Measurements from ENCODE around the gene DOCK2.
"Not testable (repeated sequence)": the region's sequence is repeated elsewhere in the genome, so short reads cannot be mapped to it uniquely, and the experiment has no call there.

Gene DOCK2

DNA sequence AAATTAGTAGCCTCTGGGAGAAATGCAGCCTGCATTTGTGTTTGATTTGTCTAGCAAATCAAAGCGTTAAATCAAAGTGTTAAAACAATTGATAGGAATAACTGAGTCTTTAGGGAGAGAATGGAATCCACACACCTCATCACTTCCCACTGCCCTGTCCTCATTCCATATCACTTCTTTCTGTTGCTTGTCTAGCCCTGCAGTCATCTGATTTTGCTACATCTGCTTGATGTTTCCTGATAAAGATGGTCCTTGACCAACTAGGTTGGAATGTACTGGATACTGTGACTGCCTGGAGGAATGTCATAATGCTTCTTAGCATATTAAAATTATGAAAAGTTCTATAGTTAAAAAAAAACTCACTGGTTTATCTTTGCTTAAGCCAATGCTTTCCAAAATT, 119.9 kb downstream of the DOCK2 start:
- TF ChIP-seq, protein P1, sequence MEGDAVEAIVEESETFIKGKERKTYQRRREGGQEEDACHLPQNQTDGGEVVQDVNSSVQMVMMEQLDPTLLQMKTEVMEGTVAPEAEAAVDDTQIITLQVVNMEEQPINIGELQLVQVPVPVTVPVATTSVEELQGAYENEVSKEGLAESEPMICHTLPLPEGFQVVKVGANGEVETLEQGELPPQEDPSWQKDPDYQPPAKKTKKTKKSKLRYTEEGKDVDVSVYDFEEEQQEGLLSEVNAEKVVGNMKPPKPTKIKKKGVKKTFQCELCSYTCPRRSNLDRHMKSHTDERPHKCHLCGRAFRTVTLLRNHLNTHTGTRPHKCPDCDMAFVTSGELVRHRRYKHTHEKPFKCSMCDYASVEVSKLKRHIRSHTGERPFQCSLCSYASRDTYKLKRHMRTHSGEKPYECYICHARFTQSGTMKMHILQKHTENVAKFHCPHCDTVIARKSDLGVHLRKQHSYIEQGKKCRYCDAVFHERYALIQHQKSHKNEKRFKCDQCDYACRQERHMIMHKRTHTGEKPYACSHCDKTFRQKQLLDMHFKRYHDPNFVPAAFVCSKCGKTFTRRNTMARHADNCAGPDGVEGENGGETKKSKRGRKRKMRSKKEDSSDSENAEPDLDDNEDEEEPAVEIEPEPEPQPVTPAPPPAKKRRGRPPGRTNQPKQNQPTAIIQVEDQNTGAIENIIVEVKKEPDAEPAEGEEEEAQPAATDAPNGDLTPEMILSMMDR (IDR thresholded peaks at IDR 0.05; ENCODE audit: low read depth, low read length), result no peak

DNA sequence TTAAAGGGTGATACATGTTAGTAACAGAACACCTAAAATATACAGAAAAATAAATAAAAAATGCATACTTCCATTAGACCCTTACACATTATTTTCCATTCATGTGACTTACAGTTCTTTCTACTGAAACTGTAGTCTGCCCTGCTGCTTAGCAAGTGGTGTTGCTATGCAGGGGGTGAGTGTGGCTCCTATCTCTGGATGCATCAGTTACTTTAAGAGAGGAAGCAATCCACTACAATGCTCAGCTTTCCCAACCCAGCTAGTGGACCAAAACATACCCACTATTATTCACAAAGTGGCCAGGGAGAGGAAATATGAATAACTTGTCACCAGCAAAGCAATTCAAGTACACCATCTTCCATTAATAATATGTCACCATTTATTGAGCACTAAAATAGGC, 121.8 kb downstream of the DOCK2 start:
- no peak for DNase-seq (ENCODE audit: extremely low read depth, low read depth)
- TF ChIP-seq, protein P1 (IDR thresholded peaks at IDR 0.05; ENCODE audit: low read depth, low read length), result no peak

More for the DNA sequence above, 119.9 kb downstream of the DOCK2 start:
- DNase-seq (ENCODE audit: extremely low read depth, low read depth), result no peak

DNA sequence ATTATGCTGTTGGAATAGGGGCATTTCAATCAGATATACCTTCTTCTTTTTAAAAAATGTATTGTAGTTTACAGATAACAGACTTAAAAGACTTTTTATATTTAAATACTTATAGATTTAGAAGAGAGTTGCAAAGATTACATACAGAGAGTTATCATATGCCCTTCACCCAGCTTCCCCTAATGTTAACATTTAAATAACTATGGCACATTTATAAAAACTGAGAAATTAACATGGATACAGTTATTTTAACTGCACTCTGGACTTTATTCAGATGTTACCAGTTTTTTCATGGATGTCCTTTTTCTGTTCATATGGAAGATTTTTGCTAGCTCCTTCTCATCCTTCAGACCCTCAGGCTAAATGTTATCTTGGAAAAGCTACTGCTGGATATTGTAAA, 123.2 kb downstream of the DOCK2 start:
- TF ChIP-seq, protein P1 (IDR thresholded peaks at IDR 0.05; ENCODE audit: low read depth, low read length), result no peak
- DNase-seq (ENCODE audit: extremely low read depth, low read depth), result no peak

DNA sequence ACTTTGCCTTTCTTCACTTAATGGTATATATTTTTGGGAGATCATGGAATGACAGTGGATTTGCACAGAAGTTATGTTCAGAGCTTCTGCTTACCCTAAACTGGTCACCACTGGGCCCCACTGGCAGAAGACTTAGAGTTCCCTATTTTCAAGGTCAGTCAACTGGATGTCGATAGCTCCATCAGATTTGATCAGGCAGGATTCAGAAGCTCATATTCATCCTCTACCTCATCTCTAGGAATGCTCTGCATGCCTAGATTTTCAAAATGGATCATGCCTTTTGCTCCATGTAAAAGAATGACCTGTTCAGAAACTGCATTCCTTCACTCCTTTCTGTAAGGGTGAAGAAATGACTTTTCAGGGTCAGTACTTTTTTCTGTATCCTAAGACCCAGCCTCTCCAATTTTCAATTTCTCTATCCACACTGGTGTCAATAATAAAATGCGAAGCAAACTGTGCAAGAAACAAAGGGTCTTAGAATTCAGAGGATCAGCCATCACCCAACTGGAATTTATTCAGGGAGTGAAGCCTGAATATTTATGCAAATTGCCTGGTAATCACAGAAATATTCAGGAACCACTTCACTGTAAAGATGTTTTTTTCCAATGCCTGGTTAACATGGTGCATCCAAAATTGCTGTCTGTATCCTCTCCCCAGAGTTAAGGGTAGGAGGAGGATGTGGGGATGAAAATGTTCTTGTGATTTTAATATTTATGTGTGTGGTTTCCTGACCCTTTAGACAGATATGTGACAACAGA, 125.4 kb downstream of the DOCK2 start:
- no peak for DNase-seq (ENCODE audit: extremely low read depth, low read depth)
- TF ChIP-seq, protein P1 (IDR thresholded peaks at IDR 0.05; ENCODE audit: low read depth, low read length), result no peak

DNA sequence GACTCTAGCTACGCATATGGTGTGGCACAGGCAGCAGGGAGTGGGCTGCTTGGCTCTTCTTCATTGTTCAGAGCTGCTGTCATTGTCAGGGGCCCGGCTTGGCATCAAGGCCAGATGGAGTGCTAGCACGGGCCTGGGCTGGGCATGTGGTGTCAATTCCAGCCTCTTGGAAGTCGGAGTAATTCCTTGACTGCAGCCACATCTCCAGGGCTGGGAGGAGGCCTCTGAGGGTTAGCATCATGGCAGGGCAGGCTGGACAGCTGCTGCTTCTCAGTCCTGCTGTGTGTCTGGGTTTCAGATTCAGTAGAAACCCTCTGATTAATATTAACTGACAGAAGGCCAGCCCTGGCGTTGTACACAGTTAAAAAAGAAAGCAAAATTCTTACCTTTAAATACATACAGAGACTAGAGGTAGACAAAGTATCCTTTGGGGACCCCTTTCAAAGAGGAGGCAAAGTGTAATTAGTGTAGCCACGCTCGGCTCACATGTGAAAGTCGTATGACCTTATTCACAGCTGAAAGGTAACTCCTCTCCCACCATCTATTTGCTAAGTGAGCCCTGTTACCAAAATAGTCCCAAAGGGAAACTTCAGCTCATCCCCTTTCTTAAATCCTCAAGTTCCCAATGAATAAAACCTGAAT, 126.4 kb downstream of the DOCK2 start:
- TF ChIP-seq, protein P1 (IDR thresholded peaks at IDR 0.05; ENCODE audit: low read depth, low read length), result no peak
- DNase-seq (ENCODE audit: extremely low read depth, low read depth), result no peak

DNA sequence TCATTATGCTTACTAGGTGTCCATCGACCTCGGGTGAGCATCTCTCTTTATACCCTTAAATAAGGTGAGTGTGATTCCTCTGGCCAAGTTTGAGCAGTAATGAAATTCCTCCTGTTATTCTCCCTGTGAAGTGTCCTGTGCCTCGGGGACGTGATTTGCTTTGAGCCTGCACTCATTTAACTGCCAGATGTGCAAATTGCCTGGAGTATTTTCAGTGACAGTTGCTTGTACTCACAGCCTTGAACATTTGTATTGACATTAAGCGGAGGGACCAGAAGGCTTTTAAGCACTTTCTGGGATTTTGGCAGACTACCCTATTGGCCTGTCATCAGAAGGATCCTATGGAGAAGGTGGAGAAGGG, 126.9 kb downstream of the DOCK2 start:
- TF ChIP-seq, protein P1 (IDR thresholded peaks at IDR 0.05; ENCODE audit: low read depth, low read length), result no peak

DNA sequence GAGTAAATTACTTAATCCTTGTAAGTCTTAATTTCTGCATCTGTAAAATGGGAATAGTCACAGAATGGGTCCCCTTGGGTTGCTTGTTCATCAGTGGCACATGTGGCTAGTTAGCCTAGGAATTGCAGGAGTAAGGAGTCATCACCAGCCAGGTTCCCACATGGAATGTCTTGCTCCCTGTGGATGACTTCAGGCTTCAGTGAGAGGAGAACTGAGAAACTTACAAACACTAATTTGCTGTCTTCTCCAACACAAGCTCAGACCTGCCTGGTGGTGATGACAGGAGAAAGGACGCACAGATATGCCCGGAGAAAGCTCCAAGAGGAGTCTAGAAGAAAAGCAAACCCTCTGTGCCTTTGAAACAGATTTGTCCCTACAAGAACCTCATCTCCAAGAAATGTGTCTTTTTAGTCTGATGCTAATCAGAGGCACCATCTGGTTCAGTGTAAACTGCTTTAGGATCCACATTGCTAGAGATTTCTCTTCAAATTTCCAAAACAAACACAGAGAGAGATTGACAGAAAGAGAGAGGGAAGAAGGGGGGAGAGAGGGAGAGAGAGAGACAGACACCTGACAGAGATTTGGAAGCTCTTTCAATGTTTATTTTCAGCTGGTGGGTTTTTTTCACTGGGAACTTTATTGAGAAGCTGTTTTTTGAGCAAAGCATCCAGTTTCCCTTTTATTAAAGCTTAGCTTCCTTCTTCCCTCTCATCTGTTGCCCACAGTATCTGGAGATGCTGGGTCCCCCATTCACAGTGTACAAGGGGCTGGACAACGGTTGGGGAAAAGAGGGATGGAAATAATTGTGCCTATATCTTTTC, 128.3 kb downstream of the DOCK2 start:
- TF ChIP-seq, protein P1 (IDR thresholded peaks at IDR 0.05; ENCODE audit: low read depth, low read length), result no peak

More for the DNA sequence above, 126.9 kb downstream of the DOCK2 start:
- no peak for DNase-seq (ENCODE audit: extremely low read depth, low read depth)

DNA sequence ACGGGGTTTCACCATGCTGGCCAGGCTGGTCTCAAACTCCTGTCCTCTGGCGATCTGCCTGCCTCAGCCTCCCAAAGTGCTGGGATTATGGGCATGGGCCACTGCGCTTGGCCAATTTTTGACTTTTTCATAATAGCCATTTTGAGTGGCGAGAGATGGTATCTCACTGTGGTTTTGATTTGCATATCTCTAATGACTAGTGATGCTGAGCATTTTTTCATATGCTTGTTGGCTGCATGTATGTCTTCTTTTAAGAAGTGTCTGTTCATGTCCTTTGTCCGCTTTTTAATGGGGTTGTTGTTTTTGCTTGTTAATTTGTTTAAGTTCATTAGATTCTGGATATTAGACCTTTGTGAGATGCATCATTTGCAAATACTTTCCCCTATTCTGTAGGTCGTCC, 129.9 kb downstream of the DOCK2 start:
- DNase-seq (ENCODE audit: extremely low read depth, low read depth), result not testable (repeated sequence)

More for the DNA sequence above, 128.3 kb downstream of the DOCK2 start:
- no peak for DNase-seq (ENCODE audit: extremely low read depth, low read depth)
